PFSK-1 (cell line): ENCODE measurements around the gene HDAC2.

Experiments used
- FOXP2 ChIP-seq: optimal IDR thresholded peaks from 2 replicates; pipeline ENCODE3; 2011; ENCODE audit warnings: borderline replicate concordance, control low read depth, inconsistent platforms; ENCODE audit not compliant: insufficient read depth; ENCODE audit errors: extremely low read length, extremely low read depth
- POLR2AphosphoS5 ChIP-seq: IDR thresholded peaks from 2 replicates; pipeline ENCODE4 v1.6.1; 2012; ENCODE audit warnings: low read depth, mild to moderate bottlenecking, control low read depth, low read length, moderate library complexity
- SIN3A ChIP-seq: IDR thresholded peaks from 2 replicates; pipeline ENCODE4 v1.6.1; 2012; ENCODE audit warnings: mild to moderate bottlenecking, low read length, moderate library complexity, borderline replicate concordance; ENCODE audit not compliant: insufficient read depth
- TAF1 ChIP-seq: IDR thresholded peaks from 2 replicates; pipeline ENCODE4 v1.6.1; 2012; ENCODE audit warnings: low read length, control low read depth, borderline replicate concordance; ENCODE audit not compliant: insufficient read depth
- TF ChIP-seq, protein P1 (sequence below), 2 experiments: IDR thresholded peaks; 2 replicates each; pipeline versions ENCODE4 v1.6.1 to v1.8.0; 2011 to 2012; ENCODE audit warnings: low read depth in 2 of 2, low read length in 2 of 2, control low read depth in 1 of 2, inconsistent platforms in 1 of 2, mild to moderate bottlenecking in 1 of 2, moderate library complexity in 1 of 2; ENCODE audit not compliant: insufficient read depth in 1 of 2

The HDAC2 gene

GRCh38 chr6:113925378-113925777, 45.6 kb downstream of the HDAC2 start:
- TF ChIP-seq POLR2AphosphoS5 (no peak), SIN3A (no peak)

- TF ChIP-seq TAF1 = no peak
- no peak for TF ChIP-seq SIN3A
- TF ChIP-seq POLR2AphosphoS5 = no peak
- TF ChIP-seq, protein P1, sequence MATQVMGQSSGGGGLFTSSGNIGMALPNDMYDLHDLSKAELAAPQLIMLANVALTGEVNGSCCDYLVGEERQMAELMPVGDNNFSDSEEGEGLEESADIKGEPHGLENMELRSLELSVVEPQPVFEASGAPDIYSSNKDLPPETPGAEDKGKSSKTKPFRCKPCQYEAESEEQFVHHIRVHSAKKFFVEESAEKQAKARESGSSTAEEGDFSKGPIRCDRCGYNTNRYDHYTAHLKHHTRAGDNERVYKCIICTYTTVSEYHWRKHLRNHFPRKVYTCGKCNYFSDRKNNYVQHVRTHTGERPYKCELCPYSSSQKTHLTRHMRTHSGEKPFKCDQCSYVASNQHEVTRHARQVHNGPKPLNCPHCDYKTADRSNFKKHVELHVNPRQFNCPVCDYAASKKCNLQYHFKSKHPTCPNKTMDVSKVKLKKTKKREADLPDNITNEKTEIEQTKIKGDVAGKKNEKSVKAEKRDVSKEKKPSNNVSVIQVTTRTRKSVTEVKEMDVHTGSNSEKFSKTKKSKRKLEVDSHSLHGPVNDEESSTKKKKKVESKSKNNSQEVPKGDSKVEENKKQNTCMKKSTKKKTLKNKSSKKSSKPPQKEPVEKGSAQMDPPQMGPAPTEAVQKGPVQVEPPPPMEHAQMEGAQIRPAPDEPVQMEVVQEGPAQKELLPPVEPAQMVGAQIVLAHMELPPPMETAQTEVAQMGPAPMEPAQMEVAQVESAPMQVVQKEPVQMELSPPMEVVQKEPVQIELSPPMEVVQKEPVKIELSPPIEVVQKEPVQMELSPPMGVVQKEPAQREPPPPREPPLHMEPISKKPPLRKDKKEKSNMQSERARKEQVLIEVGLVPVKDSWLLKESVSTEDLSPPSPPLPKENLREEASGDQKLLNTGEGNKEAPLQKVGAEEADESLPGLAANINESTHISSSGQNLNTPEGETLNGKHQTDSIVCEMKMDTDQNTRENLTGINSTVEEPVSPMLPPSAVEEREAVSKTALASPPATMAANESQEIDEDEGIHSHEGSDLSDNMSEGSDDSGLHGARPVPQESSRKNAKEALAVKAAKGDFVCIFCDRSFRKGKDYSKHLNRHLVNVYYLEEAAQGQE (IDR thresholded peaks at IDR 0.05; ENCODE audit: insufficient read depth in 1 of 2, low read depth in 2 of 2, low read length in 2 of 2) = no peak
- TF ChIP-seq FOXP2 = no peak
Observed at GRCh38 chr6:113924312-113924723, 46.6 kb downstream of the HDAC2 start.

DNA sequence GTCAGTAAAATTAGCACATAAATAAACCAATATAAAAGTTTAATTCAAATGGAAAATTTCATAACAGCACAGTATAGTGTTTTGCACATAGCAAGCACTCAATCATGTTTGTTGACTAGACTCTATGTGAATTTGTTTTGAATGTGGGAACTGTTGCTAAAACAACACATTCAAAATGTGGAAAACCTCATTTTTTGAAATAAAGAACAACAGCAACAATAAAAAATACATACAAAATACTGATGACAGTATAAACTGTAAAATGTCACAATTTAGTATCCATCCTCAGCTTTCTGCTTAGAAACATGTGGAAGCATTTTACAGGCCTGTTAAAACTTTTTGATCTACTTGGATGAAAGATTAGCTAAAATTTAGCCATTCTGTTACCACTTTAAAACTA, 47.4 kb downstream of the HDAC2 start:
- TF ChIP-seq POLR2AphosphoS5 = no peak
- no peak for TF ChIP-seq FOXP2
- no peak for TF ChIP-seq SIN3A
- TF ChIP-seq TAF1 = no peak
- TF ChIP-seq, protein P1 (IDR thresholded peaks at IDR 0.05; ENCODE audit: insufficient read depth in 1 of 2, low read depth in 2 of 2, low read length in 2 of 2) = no peak

- TF ChIP-seq, protein P1 (IDR thresholded peaks at IDR 0.05; ENCODE audit: insufficient read depth in 1 of 2, low read depth in 2 of 2, low read length in 2 of 2) = no peak
- TF ChIP-seq SIN3A (no peak), FOXP2 (no peak), POLR2AphosphoS5 (no peak), TAF1 (no peak)
Observed at GRCh38 chr6:113921299-113921904, 49.5 kb downstream of the HDAC2 start.

DNA sequence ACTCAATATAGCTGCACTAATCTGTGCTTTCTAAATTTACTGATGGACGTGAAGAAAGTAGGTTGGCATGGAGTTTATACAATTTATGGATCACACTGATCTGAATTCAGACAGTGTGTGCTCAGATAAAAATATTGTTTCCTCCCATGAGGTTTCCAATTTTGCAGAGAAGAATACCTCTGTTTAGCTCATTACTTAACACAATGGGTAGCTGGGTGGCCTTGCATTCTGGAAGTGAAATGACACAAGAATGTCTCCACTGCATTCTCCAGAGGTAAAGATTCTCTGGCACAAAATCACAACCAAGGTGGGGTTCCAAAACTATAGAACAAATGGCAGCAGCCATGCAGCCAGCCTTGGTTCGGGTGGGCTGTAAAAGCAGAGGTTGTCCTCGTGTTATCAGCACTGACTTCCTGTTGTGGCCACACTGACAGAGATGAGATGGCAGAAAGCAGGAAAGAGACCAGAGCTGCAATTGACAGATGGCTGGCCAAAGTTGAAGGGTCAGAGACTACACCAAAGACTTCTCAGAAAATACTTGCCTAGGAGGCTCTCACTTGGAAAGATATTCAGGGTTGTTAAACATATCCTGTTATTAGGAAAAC, 50.2 kb downstream of the HDAC2 start:
- TF ChIP-seq FOXP2 (no peak), POLR2AphosphoS5 (no peak), SIN3A (no peak), TAF1 (no peak)
- TF ChIP-seq, protein P1 (IDR thresholded peaks at IDR 0.05; ENCODE audit: insufficient read depth in 1 of 2, low read depth in 2 of 2, low read length in 2 of 2) = no peak
